DMS 273 treated with DMSO at 0.1 percent for 48 hours (cell line): ENCODE measurements around the gene UMOD.

Source experiments
- DNase-seq: peaks from one replicate; lab custom pipeline; 2025; lab: John Stamatoyannopoulos, UW

Gene UMOD

DNA sequence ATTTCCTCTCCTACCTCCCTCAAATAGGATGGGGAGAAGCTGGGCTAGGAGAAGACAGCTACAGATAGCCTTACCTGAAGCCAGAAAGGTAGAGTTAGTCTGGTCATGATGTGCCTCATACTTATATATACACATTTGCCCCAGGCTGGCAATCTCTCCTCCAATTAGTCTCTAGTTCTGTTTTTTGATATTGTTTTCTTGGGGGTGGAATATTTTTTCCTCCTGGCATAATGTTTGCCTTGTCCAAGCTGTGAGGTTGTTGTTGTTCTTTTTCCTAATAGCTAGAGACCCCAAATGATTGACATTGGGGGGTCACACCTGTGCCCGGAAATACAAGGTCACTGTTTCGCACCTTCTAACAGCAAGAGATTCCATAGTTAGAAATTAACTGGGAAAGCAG, at the start of gene UMOD:
UMOD (minus strand) TSS at position 101 of the 400 bp plus-strand sequence. CDS start 1,978 bp downstream, outside the sequence.
- DNase-seq = no peak

- DNase-seq = no peak
Observed at GRCh38 chr16:20401475-20402016, 49.0 kb upstream of the UMOD start.

DNA sequence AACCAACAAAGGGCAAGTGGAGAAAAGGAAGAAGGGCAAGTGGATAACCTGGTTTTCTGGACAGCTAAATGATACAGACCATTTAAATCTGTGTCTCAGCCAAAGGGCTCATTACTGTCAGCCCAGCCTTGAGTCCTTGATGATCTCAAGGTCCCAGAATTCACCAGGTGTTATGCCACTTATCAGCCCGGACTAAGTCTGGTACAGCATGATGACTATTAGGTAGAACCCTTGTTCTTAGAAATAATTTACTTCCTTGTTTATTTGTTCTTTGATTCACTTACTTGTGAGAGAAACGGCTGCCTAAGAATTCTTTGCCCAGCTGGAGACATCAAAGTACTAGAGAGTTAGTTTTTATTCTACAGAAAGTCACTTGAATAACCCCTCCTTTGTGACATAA, 48.6 kb upstream of the UMOD start:
- DNase-seq = no peak

DNA sequence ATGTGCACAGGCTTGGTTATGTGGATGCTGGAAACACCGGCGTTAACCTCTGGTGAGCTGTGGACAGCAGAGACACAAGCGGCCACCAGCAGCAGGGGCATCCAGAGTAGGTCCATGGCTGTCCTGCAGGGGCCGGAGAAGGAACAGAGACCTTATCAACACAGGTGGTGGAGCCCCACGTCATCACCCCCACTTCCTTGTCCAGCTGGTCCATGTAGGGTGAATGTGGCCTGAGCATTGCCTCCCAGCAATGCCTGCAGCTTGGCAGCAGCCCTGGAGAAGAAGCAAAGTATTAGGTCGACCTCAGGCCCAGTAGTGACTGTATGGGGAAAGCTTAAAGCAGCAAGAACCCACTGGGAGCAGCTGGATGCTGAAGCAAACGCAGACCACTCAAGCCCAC, 46.7 kb upstream of the UMOD start:
- no peak for DNase-seq

GRCh38 chr16:20398603-20399002, 46.1 kb upstream of the UMOD start:
- DNase-seq = no peak

DNA sequence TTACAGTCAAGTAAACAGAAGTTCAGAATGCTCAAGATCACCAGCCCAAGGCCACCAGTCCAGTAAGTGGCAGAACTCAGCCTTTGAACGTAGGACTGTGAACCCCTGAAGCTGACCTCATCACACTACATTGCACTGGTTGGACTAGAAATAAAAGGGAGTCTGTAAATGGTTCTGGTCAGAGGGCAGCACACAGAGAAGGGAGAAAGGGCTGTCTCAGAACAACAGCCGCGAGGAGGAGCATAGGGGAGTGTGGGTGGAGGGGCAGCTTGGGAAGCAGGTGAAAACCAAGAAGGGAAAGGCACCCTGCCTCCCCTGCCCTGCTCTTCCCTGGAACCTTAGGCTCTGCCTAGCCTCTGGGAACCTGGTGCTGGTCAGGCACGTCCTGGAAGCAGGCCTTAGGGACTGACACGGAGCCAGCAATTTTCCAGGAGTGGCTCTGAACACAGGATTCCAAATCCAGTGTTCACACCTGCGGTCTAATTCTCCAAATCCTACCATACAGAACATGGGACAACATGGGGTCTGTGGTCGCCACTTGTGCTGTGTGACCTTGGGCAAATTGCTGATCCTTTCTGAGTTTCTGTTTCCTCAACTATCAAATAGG, 45.1 kb upstream of the UMOD start:
- no peak for DNase-seq

DNA sequence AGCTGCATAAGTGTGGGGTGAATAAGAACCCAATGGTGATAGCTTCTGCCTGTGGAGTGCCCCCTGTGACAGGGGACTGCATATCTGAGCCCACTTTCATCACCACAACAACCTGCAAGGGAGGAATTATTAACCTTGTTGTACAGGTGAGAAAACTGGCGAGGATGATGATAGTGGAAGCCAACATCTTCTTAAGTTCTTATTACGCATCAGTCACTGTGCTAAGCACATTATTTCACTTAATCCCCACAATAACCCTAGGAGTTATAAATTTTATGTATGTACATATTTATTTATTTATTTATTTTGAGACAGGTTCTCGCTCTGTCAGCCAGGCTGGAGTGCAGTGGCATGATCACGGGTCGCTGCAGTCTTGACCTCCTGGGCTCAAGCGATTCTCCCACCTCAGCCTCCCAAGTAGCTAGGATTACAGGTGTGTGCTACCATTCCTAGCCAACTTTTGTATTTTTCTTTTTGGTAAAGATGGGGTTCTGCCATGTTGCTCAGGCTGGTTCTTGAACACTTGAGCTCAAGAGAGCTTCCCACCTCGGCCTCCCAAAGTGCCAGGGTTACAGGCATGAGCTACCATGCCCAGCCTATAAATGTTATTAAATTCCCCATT, 44.4 kb upstream of the UMOD start:
- no peak for DNase-seq

DNA sequence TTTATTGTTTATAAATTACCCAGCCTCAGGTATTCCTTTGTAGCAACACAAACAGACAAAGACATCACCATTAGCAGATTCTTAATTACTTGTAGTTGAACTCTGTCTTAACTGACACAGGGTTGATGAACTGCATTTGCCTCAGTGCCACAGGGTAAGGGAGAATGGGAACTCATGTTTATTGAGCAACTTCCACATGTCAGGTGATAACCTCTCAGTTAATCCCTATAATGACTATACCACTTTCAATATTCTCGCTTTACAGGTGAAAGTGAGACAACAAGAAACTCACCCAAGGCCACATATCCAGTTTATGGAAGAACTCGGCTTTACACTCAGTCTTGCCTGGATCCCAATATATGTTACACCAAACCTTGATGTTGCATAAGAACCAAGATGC, 43.4 kb upstream of the UMOD start:
- no peak for DNase-seq

DNA sequence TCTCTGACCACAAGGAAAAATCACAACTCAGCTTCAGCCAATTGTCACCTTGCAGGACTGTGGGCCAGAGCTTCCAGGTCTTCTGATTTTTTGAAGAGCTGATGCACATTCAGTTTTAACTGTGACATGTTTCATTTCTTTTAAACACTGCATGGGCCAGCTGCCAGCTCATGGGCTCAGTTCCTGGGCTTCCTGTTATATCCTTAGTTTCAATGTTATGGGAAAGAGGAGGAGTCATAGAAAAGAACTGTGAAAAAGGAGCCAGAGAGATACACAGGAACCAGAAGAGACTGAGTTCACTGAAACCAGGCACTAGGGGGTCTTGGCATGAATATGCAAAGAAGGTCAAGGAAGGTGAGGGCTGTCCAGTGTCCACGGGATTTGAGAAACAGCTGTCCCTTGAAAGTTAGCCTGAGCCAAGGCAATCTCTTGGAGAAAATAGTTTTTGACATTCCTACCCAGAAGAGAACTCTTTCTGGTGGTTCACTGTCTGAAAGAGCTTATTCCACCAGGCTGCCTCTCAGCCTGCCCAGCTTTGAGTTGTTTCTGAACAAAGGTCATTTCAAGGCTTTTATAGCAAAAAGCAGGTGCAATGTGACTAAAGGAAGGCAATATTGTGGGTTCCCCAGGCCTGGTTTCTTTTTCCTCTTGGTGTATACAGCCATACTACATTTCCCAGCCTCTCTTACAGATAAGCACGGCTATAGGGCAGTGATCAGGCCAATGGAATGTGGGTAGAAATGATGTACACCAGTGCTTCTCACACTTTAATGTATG, 41.5 kb upstream of the UMOD start:
- DNase-seq = no peak

DNA sequence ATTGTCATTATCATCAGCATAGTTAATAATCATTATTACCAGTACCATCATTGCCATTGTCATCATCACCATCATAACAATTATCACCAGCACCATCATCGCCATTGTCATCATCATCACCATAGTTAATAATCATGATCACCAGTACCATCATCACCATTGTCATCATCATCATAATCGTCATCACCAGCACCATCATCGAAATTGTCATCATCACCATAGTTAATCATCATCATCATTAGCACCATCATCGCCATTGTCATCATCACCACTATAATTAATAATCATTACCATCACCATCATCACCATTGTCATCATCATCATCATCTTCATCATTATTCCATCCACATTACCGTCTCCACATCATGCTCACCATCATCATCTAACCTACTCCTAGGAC, 38.5 kb upstream of the UMOD start:
- DNase-seq = no peak

GRCh38 chr16:20388854-20389253, 36.3 kb upstream of the UMOD start:
- DNase-seq = no peak

GRCh38 chr16:20387978-20388377, 35.5 kb upstream of the UMOD start:
- DNase-seq = no peak

GRCh38 chr16:20385844-20386832, 33.6 kb upstream of the UMOD start:
- DNase-seq = no peak

GRCh38 chr16:20383106-20384029, 30.9 kb upstream of the UMOD start:
- no peak for DNase-seq

- DNase-seq = no peak
Observed at GRCh38 chr16:20382202-20382948, 29.9 kb upstream of the UMOD start.

DNA sequence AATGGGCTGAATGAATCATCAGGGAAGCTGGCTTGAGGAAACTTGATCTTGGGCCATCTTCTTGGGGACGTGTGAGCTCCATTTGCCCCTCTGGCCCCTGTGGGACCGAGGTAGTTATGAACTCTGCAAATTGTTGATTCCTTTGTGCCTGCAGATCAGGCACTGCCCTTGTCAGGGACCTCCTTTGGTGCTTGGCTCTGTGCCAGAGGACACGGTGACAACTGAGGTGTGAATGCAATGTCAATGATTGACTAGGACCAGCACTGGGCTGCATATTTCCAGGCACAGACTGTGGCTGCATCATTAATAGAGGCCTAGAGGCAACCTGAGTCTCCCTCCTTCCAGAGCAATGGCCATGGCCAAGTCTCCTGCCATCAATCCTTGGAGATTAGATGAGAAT, 28.3 kb upstream of the UMOD start:
- no peak for DNase-seq

DNA sequence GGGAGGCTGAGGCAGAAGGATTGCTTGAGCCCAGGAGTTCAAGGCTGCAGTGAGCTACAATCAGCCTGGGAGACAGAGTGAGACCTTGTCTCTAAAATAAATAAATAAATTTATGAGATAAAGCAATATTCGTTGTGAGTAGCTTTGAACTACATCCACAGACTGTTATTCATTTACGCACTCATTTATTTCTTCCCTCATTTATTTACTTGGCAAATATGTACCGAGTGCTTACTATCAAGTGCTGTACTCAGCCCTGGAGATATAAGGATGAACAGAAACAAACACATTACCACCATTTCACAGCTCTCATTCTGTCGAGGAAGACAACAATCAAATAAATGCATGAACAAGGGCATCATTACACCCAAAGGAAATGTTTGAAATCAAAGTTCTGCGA, 24.7 kb upstream of the UMOD start:
- no peak for DNase-seq

GRCh38 chr16:20372701-20373100, 20.2 kb upstream of the UMOD start:
- no peak for DNase-seq

- no peak for DNase-seq
Observed at GRCh38 chr16:20369452-20370054, 17.0 kb upstream of the UMOD start.

GRCh38 chr16:20364051-20364450, 11.5 kb upstream of the UMOD start:
- DNase-seq = no peak
